Measurements from ENCODE around the gene XKR8.

Gene XKR8

DNA sequence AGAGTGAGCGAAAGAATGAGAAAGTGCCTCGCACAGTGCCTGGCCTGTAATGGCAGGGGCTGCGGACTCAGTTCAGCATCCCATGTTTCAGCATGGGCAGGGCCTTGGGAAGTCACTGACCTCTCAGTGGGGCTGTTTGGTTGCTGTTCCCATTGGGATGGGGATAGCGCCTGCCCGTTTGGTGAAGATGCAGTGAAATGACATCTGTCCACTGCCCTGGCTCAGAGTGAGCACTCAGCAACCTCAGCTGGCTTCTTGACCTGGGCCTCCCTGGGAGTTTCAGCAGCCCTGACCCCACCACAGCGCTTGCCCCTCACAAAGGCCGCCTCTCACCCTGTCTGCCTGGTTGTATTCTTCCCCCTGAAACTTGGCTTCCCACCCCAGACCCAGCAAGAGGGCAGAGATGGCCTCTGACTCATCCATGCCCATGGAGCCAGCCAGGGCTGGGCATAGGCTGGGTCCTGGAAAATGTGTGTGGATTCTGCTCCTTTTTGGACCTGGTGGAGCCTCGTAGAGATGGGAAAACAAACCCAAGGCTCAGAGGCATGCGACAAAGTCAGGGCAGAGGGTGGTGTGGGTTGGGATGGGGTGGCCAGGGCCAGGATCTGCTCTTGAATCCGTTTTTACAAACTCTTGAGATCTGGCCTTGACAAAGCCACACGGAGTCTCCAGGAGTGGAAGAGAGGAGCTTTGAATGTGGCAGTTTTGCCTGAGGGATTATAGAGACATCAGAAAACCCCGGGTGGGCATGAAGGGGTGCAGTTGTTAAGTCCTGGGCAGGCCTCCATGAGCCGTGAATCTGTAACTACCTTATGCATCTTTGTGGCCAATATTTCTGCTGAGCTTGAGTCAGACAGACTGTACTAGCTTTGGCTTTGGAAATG, 1.2 kb downstream of the XKR8 start:
- Histone ChIP-seq H3K9me3 (ENCODE audit: insufficient read depth, low read length) (no peaks in the 10 kb centered on the region), H3K4me1 (ENCODE audit: low read length) (peaks cover 5% of the 10 kb centered on the region), H3K36me3 (replicated peaks; ENCODE audit: low read depth, low read length) (no peaks in the 10 kb centered on the region), H3K4me2 (ENCODE audit: low read length) (peak overlapping the region; percentile 85), H2AFZ (ENCODE audit: low read depth, low read length) (no peak overlapping the region), H4K20me1 (ENCODE audit: insufficient read depth, low read length) (no peaks in the 10 kb centered on the region), H3K79me2 (ENCODE audit: low read length) (no peaks in the 10 kb centered on the region), H3K4me3 (ENCODE audit: low read length) (peak overlapping the region; percentile 92; the same call in 1 of the 2 replicates), H3K9ac (ENCODE audit: low read length) (no peak overlapping the region), H3K27me3 (ENCODE audit: low read depth, low read length) (no peaks in the 10 kb centered on the region), H3K27ac (ENCODE audit: low read length) (no peak overlapping the region)
- TF ChIP-seq, protein P1, sequence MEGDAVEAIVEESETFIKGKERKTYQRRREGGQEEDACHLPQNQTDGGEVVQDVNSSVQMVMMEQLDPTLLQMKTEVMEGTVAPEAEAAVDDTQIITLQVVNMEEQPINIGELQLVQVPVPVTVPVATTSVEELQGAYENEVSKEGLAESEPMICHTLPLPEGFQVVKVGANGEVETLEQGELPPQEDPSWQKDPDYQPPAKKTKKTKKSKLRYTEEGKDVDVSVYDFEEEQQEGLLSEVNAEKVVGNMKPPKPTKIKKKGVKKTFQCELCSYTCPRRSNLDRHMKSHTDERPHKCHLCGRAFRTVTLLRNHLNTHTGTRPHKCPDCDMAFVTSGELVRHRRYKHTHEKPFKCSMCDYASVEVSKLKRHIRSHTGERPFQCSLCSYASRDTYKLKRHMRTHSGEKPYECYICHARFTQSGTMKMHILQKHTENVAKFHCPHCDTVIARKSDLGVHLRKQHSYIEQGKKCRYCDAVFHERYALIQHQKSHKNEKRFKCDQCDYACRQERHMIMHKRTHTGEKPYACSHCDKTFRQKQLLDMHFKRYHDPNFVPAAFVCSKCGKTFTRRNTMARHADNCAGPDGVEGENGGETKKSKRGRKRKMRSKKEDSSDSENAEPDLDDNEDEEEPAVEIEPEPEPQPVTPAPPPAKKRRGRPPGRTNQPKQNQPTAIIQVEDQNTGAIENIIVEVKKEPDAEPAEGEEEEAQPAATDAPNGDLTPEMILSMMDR (IDR thresholded peaks at IDR 0.05; ENCODE audit: low read depth, low read length), result no peak
- TF ChIP-seq EZH2phosphoT487 (IDR thresholded peaks at IDR 0.05; ENCODE audit: low read depth), result no peak

GRCh38 chr1:27961646-27962221, 2.0 kb downstream of the XKR8 start:
- no peak overlapping the region for H3K27ac ChIP-seq (ENCODE audit: low read length)
- H3K9me3 ChIP-seq (ENCODE audit: insufficient read depth, low read length), result no peaks in the 10 kb centered on the region
- H3K36me3 ChIP-seq (replicated peaks; ENCODE audit: low read depth, low read length), result no peaks in the 10 kb centered on the region
- H2AFZ ChIP-seq (ENCODE audit: low read depth, low read length), result no peak overlapping the region
- H3K79me2 ChIP-seq (ENCODE audit: low read length), result no peaks in the 10 kb centered on the region
- no peak overlapping the region for H3K4me2 ChIP-seq (ENCODE audit: low read length)
- H3K9ac ChIP-seq (ENCODE audit: low read length), result no peak overlapping the region
- H3K4me1 ChIP-seq (ENCODE audit: low read length), result peaks cover 8% of the 10 kb centered on the region
- H3K4me3 ChIP-seq (ENCODE audit: low read length), result no peak overlapping the region
- no peaks in the 10 kb centered on the region for H3K27me3 ChIP-seq (ENCODE audit: low read depth, low read length)
- TF ChIP-seq EZH2phosphoT487 (IDR thresholded peaks at IDR 0.05; ENCODE audit: low read depth), result no peak
- TF ChIP-seq, protein P1 (IDR thresholded peaks at IDR 0.05; ENCODE audit: low read depth, low read length), result no peak
- no peaks in the 10 kb centered on the region for H4K20me1 ChIP-seq (ENCODE audit: insufficient read depth, low read length)

- no peaks in the 10 kb centered on the region for H3K27me3 ChIP-seq (ENCODE audit: low read depth, low read length)
- H4K20me1 ChIP-seq (ENCODE audit: insufficient read depth, low read length), result no peaks in the 10 kb centered on the region
- H3K4me2 ChIP-seq (ENCODE audit: low read length), result no peak overlapping the region
- no peaks in the 10 kb centered on the region for H3K36me3 ChIP-seq (replicated peaks; ENCODE audit: low read depth, low read length)
- peaks cover 8% of the 10 kb centered on the region for H3K4me1 ChIP-seq (ENCODE audit: low read length)
- no peak overlapping the region for H3K4me3 ChIP-seq (ENCODE audit: low read length)
- no peak overlapping the region for H3K9ac ChIP-seq (ENCODE audit: low read length)
- no peak overlapping the region for H3K27ac ChIP-seq (ENCODE audit: low read length)
- H3K79me2 ChIP-seq (ENCODE audit: low read length), result no peaks in the 10 kb centered on the region
- no peak for TF ChIP-seq EZH2phosphoT487 (IDR thresholded peaks at IDR 0.05; ENCODE audit: low read depth)
- TF ChIP-seq, protein P1 (IDR thresholded peaks at IDR 0.05; ENCODE audit: low read depth, low read length), result no peak
- no peak overlapping the region for H2AFZ ChIP-seq (ENCODE audit: low read depth, low read length)
- H3K9me3 ChIP-seq (ENCODE audit: insufficient read depth, low read length), result no peaks in the 10 kb centered on the region
Measured at GRCh38 chr1:27963393-27963792, 3.6 kb downstream of the XKR8 start.

GRCh38 chr1:27966402-27967105, 6.8 kb downstream of the XKR8 start:
- H3K27ac ChIP-seq (ENCODE audit: low read length), result no peak overlapping the region
- H4K20me1 ChIP-seq (ENCODE audit: insufficient read depth, low read length), result no peaks in the 10 kb centered on the region
- no peaks in the 10 kb centered on the region for H3K27me3 ChIP-seq (ENCODE audit: low read depth, low read length)
- H3K36me3 ChIP-seq (replicated peaks; ENCODE audit: low read depth, low read length), result no peaks in the 10 kb centered on the region
- no peak overlapping the region for H3K4me3 ChIP-seq (ENCODE audit: low read length)
- H3K4me1 ChIP-seq (ENCODE audit: low read length), result peaks cover 12% of the 10 kb centered on the region
- H3K9ac ChIP-seq (ENCODE audit: low read length), result no peak overlapping the region
- no peak overlapping the region for H3K4me2 ChIP-seq (ENCODE audit: low read length)
- H3K79me2 ChIP-seq (ENCODE audit: low read length), result no peaks in the 10 kb centered on the region
- TF ChIP-seq, protein P1 (IDR thresholded peaks at IDR 0.05; ENCODE audit: low read depth, low read length), result no peak
- no peak for TF ChIP-seq EZH2phosphoT487 (IDR thresholded peaks at IDR 0.05; ENCODE audit: low read depth)
- H2AFZ ChIP-seq (ENCODE audit: low read depth, low read length), result no peak overlapping the region
- H3K9me3 ChIP-seq (ENCODE audit: insufficient read depth, low read length), result no peaks in the 10 kb centered on the region

All from OCI-LY3 (cell line).